Stromal cell of bone marrow (primary cell): Measurements from ENCODE around the gene RANBP17.
"Not testable (repeated sequence)": the region's sequence is repeated elsewhere in the genome, so short reads cannot be mapped to it uniquely, and the experiment has no call there.

ENCODE experiments used
- DNase-seq: peaks from one replicate; pipeline ENCODE4 v3.0.0-alpha.2; 2012; ENCODE audit warnings: low read depth

Gene RANBP17

DNA sequence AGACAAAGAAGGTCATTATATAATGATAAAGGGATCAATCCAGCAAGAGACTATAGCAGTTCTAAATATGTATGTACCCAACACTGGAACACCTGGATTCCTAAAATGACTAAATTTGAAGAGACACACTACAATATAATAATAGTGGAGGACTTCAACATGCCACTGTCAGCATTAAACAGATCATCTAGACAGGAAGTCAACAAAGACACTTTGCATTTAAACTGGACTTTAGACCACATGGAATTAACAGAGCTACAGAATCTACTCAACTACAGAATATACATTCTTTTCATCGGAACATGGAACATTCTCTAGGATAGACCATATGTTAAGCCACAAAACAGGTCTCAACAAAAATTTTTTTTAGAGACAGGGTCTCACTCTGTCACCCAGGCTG is 388.9 kb downstream of the RANBP17 start:
- no peak for DNase-seq

DNA sequence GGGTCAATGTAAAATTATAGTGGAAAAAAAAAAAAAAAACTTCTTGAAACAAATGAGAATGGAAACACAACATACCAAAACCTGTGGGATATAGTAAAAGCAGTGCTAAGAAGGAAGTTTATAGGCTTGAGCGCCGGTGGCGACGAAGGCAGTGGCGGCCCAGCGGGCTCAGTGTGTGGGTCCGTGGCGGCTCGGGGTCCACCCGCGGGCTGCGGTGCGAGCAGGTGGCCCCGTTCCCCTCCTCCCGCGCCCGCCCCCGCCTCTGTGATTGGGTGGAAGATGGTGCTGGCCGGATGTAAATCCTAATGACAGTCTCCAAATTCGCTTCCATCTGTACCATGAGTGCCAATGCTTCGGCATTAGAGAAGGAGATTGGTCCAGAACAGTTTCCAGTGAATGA is 389.7 kb downstream of the RANBP17 start:
- no peak for DNase-seq

DNA sequence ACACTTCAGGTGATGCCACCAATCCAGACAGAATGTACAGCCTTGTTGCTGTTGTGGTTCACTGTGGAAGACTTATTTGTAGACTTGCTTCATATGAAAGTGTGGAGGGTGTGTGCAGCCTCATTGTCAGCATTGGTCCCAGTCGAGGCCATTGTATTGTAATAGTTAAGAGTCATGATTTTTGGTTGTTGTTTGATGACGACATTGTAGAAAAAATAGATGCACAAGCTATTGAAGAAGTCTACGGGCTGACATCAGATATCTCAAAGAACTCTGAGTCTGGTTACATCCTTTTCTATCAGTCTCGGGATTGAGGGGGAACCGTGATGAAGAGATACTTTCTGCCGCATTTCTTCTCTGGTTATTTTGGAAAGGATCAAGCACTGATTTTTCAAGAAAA is 390.9 kb downstream of the RANBP17 start:
- DNase-seq, result no peak

DNA sequence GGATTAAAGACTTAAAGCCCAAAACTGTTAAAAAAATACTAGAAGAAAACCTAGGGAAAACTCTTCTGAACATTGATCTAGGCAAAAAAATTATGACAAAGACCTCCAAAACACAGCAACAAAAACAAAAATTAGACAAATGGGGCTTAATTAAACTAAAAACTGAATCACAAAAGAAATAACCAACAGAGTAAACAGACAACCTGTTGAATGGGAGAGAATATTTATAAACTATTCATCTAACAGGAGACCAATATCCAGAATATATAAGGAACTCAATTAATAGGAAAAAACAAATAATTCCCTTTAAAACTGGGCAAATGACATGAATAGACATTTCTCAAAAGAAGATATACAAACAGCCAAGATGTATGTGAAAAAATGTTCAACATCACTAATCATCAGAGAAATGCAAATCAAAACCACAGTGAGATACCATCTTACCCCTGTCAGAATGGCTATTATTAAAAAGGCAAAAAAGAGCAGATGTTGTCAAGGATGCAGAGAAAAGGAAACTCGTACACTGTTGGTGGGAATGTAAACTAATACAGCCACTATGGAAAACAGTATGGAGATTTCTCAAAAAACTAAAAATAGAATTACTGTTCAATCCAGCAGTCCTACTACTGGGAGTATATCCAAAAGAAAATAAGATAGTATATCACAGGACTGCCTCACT is 397.1 kb downstream of the RANBP17 start:
- no peak for DNase-seq

DNA sequence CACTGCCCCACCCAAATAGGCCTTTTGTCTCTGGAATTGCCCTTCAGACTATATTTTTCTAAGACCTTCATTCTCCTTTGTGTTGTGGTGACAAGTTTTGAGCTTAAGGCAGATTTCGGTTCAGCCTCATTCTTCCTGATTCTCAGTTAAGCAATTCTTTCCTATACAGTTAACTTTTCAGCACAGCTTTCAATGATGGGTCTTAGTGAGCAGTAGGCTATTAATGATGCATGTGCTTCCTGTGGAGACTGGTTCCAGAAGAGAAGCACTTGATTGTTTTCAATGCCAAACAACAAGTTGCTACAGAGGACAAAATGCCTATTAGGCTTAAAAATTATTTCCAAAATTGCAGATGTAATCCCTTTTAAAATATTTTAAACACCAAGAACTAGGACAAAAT is 399.5 kb downstream of the RANBP17 start:
- no peak for DNase-seq

DNA sequence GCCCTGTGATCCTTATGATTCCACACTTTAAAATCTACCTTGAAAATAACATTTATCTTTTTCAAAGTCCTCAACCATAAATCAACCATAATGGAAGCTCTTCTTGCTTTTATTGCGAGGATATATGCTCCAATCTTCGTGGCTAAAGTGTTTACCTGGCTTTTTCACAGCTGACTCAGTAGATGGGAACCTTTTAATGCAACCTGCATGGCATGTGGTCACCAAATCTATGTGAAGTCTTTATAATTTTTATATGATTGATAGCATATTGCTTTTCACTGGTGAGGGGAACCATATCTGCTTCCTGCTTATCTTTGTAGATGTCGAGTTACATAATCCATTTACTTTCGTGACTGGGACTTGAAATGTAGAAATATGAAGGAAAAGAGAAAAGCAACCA is 400.1 kb downstream of the RANBP17 start:
- no peak for DNase-seq

DNA sequence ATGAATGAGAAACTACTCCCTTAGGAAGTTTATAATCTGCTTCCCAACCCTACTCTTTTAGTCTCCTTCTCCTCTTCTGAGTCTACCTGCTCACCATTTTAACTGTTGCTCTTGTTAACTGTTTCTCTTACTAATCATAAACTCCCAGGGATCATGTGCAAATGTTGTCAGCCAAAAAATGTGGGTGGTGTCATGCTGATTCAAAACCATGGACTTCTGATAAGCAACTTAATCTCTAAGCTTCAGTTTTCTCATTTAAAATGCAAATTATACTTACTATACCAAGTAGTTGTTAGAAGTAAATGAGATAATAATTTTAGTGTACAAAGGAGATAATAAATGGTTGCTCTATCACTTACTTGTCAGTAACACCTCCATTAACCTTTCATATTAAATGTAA is 401.4 kb downstream of the RANBP17 start:
- no peak for DNase-seq

DNA sequence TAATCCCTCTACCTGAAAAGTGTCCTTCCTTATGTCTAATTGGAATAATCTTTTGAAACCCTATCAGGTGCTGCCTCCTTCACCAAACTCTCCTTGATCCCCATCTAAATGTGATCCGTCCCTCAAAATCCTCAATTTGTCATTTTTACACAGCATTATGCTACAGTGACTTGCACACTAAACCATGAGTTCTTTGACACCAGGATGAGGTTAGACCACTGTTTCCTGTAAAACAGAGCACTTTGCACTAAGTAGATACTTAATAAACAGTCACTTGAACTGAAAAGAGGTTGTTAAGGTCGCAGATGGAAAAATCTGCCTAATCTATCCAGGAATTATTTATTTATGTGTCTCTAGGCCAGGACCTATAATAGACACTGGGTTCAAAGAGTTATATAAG is 403.0 kb downstream of the RANBP17 start:
- no peak for DNase-seq

DNA sequence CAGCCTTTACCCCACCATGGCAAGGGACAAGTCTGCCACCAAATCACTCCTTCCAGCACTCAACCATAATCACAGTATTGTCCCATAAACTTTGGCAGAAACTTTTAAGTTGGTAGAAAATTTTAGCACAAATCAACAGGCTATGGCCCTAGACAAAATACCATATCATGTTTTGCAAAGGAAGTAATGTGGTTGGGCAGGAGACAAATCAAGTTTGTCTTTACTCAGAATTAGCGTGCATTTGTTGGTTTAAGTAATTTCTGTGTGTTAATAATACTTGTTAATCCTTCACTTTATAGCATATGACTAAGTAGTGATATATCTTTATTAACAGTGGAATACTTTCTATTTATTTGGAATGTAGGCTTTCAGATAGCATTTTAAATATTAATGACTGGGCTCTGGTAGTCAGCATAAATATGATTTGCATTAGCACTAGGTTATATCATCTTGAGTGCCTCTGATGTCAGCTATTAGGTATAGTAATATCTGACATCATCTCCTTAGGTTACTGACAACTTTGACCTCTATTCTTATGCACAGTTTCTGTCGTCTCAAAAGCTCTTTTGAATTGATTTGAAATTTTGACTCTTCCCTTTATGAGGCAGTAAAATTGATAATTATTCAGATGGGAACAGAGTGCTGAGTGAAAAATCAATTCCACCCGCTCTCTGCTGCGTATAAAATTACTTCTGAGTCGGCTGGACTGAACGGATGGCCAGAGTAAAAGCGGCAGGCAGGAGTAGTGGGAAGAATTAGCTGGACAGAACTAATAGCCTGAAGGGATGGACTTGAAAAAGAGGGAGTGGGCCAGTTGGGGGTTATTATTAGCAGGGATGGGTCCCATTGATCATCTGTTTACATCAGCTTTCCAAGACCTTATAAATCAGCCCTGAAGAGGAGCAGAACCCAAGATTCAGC is 407.1 kb downstream of the RANBP17 start:
- DNase-seq, result no peak

DNA sequence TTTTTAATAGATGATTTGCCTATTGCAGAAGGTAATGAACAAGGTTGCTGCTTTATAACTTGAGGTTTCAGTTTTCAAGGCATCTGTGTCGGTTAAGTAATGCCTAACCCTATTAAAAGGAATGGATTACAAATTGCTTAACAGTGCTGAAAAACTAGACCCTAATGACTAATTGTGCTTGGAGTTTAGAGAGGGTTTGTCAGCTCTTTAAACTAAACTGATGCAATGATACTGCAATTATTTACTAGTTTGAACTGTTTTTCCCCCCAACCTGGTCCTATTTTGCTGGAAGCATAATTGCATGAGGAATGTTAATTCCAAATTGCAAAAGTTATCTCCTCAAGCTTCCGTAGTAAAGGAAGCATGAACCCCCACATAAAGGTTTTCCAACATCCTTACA is 407.9 kb downstream of the RANBP17 start:
- peak; percentile 13 for DNase-seq

DNA sequence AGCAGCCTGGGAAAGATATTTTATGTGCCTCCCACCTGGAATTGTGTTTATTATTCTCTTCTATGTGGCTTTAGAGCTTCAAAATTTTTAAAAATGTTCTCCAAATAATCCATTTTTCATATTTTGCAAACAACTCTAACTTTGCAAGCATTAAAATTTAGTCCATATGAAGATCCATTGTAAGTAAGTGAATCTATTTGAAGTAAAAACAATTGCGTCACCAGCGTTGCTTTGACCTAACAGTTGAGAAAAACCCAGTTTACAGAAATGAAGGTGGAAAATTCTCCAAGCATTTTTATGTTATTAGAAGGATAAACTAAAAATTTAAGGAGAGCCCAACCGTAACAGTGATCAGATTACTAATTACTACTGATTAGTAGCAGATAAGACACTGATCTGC is 408.3 kb downstream of the RANBP17 start:
- DNase-seq, result no peak

DNA sequence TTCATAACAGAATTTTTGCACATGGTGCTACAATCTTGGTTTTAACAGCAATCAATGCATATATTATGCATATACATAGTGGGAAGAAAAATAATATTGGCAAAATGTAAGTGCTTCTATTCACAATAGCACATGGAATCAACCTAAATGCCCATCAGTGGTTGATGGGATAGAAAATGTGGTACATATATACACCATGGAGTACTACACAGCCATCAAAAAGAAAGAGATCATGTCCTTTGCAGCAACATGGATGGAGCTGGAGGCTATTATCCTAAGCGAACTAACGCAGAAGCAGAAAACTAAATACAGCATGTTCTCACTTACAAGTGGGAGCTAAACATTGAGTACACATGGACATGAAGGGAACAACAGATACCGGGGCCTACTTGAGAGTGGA is 410.0 kb downstream of the RANBP17 start:
- no peak for DNase-seq

DNA sequence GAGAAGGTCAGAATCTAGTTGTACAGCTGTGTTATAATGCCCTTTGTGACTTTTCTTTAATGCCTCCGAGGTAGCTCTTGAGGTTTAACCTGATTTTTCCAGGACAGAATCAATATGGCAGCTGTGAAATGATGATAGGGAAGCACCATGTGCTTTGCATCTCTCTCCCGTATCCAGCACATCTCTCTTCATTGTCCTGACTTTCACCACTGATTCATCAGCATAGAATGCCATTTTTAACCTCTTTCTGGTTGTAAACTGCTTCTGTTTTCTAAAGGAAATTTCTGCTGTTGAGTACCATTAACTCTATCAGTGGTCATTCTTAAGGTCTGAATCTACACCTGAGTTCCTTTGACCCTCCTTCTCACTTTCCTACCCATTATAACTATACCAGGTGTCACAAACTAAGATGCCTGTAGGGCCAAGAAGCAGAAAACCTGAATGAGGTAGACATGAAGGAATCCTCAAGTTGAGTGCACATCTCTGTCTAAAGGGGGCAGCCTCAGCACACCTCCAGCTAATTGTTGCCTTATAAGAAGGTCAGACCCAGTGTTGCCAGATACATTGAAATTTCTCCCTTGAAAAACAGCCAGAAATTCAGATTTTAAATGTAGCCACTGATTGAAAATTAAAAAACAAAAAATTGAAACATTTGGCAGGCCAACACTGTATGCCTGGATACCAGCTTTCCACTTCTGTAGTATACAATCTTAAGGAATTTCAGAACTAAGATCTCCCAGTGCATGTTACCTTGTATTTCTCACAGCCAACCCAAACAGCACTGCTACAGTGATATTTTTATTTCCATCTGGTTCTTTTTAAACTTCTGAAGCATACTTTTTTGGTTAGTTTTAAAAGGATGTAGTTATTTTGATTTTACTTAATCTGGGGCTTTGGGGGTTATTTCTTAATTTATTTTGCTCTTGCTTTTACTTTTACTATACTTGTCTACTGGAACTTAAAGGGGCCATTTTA is 411.5 kb downstream of the RANBP17 start:
- no peak for DNase-seq

DNA sequence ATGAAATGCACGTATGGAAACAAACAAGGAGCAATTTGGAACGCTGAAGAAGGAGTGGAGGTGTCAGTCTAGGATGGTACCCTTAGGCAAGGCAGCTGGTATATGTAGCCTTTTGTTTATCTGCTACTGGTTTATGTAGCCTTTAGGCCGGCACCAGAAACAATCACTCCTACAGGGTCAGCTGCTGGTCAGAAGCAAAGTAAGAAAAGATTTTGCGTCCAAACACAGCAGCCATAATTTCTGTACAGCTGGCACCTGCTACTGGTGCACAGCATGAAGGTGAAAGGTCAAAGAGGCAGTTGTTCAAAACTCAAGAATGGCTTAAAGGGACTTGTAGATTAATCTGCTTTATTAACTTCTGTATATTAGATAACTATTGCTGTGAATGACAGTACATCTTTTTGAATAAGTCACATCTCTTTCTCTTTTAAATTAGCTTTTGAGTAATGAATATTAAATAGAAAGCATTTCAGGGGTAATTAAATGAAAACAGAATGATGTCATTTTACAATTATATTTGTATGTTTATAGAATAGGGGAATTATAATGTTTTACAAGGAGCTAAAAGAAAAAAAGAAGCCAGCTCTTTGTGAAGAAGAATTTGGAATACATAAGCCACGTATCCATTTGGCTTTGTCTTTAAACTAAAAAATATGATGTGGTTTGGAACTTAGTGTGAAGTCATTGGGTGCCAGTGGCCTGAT is 414.2 kb downstream of the RANBP17 start:
- DNase-seq, result no peak

DNA sequence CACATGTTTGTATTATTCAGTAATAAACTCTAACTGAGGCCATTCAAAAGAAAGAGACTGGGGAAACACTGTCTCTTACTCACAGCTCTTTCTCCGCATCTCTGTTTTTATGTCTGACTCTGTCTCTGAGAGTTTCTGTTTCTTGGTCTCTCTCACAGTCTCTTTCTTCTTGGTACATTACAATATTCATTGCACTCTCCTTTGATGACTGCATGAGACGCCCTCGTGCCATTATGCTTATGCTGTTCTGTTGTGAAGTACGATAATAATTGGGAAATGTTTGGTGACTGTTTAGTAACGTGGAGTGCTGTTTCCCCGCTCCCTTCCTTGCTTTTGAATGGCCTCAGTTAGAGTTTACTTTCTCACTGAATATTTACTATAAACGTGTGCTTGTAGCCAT is 421.9 kb downstream of the RANBP17 start:
- DNase-seq, result no peak

DNA sequence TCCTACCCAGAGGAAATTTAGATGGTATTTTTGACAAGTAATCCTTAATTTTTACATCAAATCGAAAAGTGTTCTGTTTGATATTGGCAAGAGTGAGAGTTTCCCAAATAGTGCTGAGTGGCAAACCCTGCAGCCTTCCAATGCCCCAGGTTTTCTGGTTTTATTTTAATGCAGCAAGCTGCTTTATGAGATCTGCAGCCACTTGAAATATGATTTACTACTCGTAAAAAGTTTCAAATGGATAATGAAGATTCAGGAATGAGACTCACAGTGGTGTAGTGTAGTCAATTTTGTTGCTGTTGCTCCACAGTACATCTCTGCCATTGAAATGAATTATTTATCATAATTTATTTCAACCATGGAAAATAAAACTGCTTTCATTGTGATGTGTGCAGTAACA is 423.6 kb downstream of the RANBP17 start:
- no peak for DNase-seq

DNA sequence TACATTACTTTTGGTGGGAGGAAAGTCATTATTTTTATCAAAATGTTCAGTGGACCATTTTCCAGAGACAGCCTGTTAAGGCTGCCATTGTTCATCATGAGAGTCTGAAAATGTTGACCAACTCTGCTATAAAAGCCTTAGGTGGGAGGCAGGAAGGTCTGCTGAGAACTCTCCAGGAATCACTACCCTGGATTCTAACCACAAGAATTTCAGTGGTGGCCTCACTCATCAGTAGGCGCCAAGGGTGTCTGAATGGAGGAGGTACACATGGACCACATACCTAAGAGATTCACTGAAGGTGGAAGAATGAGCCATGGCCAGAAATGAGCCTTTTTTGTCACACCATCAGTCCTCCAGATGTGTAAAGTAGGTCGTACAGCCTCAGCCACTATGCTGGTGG is 426.2 kb downstream of the RANBP17 start:
- no peak for DNase-seq

DNA sequence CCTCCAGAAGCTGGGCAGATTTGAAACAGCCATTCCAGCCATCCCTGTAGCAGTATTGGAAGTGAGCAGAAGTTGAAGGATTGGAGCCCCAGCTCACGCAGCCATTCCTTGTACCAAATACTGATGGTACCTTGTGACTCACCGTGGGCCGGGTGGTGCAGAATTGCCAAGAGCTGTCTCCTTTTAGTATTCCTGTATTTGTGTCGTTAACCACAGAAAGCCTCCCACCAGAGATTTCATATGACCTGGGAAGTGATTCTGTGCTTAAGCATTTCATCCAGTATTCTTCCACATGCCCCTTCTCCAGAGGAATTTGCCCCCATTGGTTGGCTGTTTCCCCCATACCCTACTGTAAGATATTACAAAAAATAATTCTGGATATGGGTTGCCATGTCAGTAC is 429.6 kb downstream of the RANBP17 start:
- DNase-seq, result no peak

DNA sequence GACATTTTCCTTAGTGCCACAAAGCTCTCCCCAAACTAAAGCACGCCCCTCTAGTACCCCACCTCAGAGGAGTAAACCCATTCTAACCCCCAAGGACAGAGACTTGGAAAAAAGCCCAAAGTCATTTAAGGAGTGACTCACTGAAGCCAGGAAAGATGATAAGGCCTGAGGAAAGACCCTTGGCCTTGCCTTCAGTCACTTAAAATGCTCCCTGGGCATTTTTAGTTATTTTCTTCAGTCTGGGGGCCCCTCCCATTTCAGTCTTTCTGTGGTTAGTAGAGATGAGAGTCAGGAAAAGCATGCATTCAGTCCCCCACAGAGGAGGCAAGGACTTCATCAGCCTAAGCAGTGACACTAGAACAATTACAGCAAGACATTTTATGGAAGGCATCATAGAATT is 433.5 kb downstream of the RANBP17 start:
- no peak for DNase-seq

DNA sequence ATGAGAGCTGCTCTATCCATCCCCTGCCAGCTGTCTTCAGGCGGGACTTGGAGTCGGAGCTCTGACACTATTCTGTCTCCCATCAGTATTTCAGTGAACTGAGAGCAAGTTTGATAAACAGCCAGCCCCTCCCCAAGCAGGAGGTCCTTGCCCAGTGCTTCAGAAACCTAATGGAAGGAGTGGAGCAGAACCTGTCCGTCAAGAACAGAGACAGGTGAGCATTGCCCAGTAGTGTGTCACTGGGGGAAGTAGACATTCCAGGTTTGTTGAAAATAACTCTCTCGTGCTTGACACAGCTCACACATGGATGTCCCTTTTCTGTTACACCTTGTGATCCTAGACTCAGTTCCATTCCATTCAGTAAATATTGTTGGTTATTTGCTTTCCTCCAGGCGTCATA is 434.0 kb downstream of the RANBP17 start:
- no peak for DNase-seq

DNA sequence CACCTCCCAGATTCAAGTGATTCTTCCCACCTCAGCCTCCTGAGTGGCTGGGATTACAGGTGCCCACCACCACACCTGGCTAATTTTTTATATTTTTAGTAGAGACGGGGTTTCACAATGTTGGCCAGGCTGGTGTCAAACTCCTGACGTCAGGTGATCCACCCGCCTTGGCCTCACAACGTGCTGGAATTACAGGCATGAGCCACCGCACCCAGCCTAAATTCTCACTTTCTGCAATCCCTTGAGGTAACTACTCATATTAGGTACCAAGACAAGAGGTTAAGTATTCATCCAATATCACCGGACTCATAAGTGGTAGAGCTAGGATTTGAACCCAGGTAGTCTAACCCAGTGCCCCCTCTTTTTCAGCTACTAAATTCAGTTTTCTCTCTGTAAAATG is 436.1 kb downstream of the RANBP17 start:
- not testable (repeated sequence) for DNase-seq

DNA sequence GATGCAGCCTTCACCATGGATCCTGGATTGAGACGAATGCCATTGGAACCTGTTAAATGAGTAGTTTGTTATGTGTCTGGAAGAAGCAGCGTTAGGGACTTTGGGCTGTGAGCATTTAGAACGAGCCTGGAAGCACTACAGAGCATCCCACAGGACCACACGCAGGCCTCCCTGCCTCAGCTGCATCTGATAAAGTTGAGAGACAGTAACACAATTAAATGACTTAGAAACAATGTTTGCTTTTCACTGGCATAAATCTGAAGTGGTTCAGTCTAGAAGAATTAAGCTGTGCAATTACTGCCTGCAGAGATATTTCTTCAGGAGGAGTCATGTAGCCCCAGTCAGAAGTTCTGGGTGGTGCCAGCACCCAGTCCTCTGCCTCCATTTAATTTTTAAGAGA is 437.4 kb downstream of the RANBP17 start:
- no peak for DNase-seq
